ENCODE data around the gene ATG16L2.

GRCh38 chr11:72775288-72776110 lies 38.7 kb upstream of the ATG16L2 start:
- TF ChIP-seq, protein P1, sequence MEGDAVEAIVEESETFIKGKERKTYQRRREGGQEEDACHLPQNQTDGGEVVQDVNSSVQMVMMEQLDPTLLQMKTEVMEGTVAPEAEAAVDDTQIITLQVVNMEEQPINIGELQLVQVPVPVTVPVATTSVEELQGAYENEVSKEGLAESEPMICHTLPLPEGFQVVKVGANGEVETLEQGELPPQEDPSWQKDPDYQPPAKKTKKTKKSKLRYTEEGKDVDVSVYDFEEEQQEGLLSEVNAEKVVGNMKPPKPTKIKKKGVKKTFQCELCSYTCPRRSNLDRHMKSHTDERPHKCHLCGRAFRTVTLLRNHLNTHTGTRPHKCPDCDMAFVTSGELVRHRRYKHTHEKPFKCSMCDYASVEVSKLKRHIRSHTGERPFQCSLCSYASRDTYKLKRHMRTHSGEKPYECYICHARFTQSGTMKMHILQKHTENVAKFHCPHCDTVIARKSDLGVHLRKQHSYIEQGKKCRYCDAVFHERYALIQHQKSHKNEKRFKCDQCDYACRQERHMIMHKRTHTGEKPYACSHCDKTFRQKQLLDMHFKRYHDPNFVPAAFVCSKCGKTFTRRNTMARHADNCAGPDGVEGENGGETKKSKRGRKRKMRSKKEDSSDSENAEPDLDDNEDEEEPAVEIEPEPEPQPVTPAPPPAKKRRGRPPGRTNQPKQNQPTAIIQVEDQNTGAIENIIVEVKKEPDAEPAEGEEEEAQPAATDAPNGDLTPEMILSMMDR (IDR thresholded peaks at IDR 0.05): no peak
- no peak for TF ChIP-seq POLR2A (IDR thresholded peaks at IDR 0.05)

All from esophagus squamous epithelium (tissue), 4 donors.